Stimulated activated naive B cell treated with anti-CD40 and anti-IgM and Interleukin-4, amounts not matched to agents 10 μg/mL and 1 μg/mL and 100 μg/mL, for 72 hours (primary cell): ENCODE results near the gene CYP17A1.
A peak's percentile ranks its signal among the peaks of the same experiment; 100 is the strongest.
"Not testable (repeated sequence)": the region's sequence is repeated elsewhere in the genome, so short reads cannot be mapped to it uniquely, and the experiment has no call there.

Experiments used
- ATAC-seq, 2 donors: fragments of 150-1000 bp; cut with Tn5 transposase; replicated peaks; 2 replicates each; pipeline ENCODE4 v1.10.0; 2021; ENCODE audit warnings: moderate library complexity in 1 of 2
- DNase-seq: peaks from one replicate; pipeline ENCODE4 v3.0.0; 2021
- H3K27ac Mint-ChIP-seq: one replicate; pipeline ENCODE4 v1.8.0; 2022; ENCODE audit warnings: mild to moderate bottlenecking, mixed read lengths
- H3K27me3 Mint-ChIP-seq, 2 donors: one replicate each; pipeline ENCODE4 v1.8.0; 2022; ENCODE audit warnings: mixed read lengths in 2 of 2
- H3K36me3 Mint-ChIP-seq, 2 donors: one replicate each; pipeline ENCODE4 v1.8.0; 2022; ENCODE audit warnings: mixed read lengths in 2 of 2, mild to moderate bottlenecking in 1 of 2
- H3K4me1 Mint-ChIP-seq, 2 donors: one replicate each; pipeline ENCODE4 v1.8.0; 2022; ENCODE audit warnings: mixed read lengths in 2 of 2, mild to moderate bottlenecking in 1 of 2
- H3K4me3 Mint-ChIP-seq, 2 donors: one replicate each; pipeline ENCODE4 v1.8.0; 2022; ENCODE audit warnings: mild to moderate bottlenecking in 2 of 2, mixed read lengths in 2 of 2, moderate library complexity in 1 of 2
- H3K9me3 Mint-ChIP-seq, 2 donors: one replicate each; pipeline ENCODE4 v1.8.0; 2022; ENCODE audit warnings: mixed read lengths in 2 of 2, mild to moderate bottlenecking in 1 of 2

The CYP17A1 gene, protein sequence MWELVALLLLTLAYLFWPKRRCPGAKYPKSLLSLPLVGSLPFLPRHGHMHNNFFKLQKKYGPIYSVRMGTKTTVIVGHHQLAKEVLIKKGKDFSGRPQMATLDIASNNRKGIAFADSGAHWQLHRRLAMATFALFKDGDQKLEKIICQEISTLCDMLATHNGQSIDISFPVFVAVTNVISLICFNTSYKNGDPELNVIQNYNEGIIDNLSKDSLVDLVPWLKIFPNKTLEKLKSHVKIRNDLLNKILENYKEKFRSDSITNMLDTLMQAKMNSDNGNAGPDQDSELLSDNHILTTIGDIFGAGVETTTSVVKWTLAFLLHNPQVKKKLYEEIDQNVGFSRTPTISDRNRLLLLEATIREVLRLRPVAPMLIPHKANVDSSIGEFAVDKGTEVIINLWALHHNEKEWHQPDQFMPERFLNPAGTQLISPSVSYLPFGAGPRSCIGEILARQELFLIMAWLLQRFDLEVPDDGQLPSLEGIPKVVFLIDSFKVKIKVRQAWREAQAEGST

GRCh38 chr10:102837230-102837721 lies at the start of gene CYP17A1:
Gene CYP17A1 (minus strand): TSS chr10:102837413. CDS start chr10:102837361, 52 bp downstream.
- H3K27ac Mint-ChIP-seq, result no peak within 1 kb of the TSS
- DNase-seq, result no peak
- peaks cover 3 to 7% of the 10 kb centered on the region in 2 donors for H3K4me1 Mint-ChIP-seq
- no peaks in the 10 kb centered on the region for H3K36me3 Mint-ChIP-seq
- peaks cover 7 to 8% of the 10 kb centered on the region in 2 donors for H3K9me3 Mint-ChIP-seq
- peaks cover 0 to 18% of the 10 kb centered on the region in 2 donors for H3K27me3 Mint-ChIP-seq
- H3K4me3 Mint-ChIP-seq, result no peak within 1 kb of the TSS
- no peak for ATAC-seq

- no peaks in the 10 kb centered on the region for H3K27me3 Mint-ChIP-seq
- no peak overlapping the region for H3K4me3 Mint-ChIP-seq
- no peaks in the 10 kb centered on the region for H3K9me3 Mint-ChIP-seq
- H3K27ac Mint-ChIP-seq, result no peak overlapping the region
- ATAC-seq (no peak), DNase-seq (no peak)
- no peaks in the 10 kb centered on the region for H3K36me3 Mint-ChIP-seq
- no peaks in the 10 kb centered on the region for H3K4me1 Mint-ChIP-seq
These were observed 43.0 kb upstream of the CYP17A1 start for GRCh38 chr10:102880256-102880655.

DNA sequence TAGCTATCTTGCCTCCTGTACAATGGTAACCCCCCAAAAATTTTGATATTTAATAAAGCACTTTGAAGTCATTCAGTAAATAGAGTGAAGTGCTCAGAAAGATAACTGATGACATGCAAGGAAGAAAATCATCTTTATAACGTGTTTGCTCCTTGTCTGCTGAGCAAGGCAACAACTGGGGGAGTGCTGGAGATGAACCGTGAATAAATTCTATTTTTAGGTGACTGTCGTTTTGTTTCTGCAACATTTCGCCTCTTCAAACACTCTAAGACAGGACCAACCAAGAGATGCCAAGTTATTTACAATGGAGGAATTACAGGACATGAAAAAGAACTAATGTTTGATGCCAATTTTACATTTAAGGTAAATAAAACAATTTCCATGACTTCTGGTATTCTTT lies 41.4 kb upstream of the CYP17A1 start:
- H3K9me3 Mint-ChIP-seq, result no peaks in the 10 kb centered on the region
- H3K4me1 Mint-ChIP-seq, result no peaks in the 10 kb centered on the region
- no peaks in the 10 kb centered on the region for H3K36me3 Mint-ChIP-seq
- no peak overlapping the region for H3K27ac Mint-ChIP-seq
- ATAC-seq (no peak), DNase-seq (no peak)
- no peak overlapping the region for H3K4me3 Mint-ChIP-seq
- H3K27me3 Mint-ChIP-seq, result peaks cover 0 to 4% of the 10 kb centered on the region in 2 donors

DNA sequence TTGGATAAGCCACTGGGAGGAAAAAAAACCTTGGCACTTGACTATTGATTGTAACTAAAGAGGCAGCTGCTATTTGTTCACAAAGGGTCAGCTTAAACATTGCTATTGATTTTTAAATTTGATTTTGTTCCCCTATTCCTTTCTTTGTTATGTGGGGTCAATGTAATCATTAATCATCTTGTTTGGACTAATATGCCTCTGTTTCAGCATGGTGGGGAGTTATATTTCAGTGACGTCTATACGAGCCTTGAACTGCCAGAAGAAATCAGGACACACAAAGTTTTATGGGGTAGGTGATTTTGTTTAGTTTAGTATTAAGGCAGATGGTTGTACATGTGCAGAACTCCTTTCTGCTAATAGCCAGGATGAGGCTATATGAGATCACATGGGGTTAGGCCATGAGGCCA lies 39.5 kb upstream of the CYP17A1 start:
- Mint-ChIP-seq H3K9me3 (no peaks in the 10 kb centered on the region), H3K4me1 (no peaks in the 10 kb centered on the region), H3K27me3 (peaks cover 0 to 11% of the 10 kb centered on the region in 2 donors), H3K27ac (no peak overlapping the region), H3K4me3 (no peak overlapping the region), H3K36me3 (no peaks in the 10 kb centered on the region)
- DNase-seq (no peak), ATAC-seq (no peak)

- H3K4me1 Mint-ChIP-seq, result peaks cover 8 to 11% of the 10 kb centered on the region in 2 donors
- ATAC-seq (no peak), DNase-seq (no peak)
- no peak overlapping the region for H3K4me3 Mint-ChIP-seq
- no peak overlapping the region for H3K27ac Mint-ChIP-seq
- H3K9me3 Mint-ChIP-seq, result no peaks in the 10 kb centered on the region
- H3K36me3 Mint-ChIP-seq, result peaks cover 0 to 2% of the 10 kb centered on the region in 2 donors
- H3K27me3 Mint-ChIP-seq, result peaks cover 21 to 34% of the 10 kb centered on the region in 2 donors
These were observed 35.0 kb upstream of the CYP17A1 start for GRCh38 chr10:102872163-102872562.

- no peaks in the 10 kb centered on the region for H3K9me3 Mint-ChIP-seq
- H3K27me3 Mint-ChIP-seq, result peaks cover 21 to 34% of the 10 kb centered on the region in 2 donors
- ATAC-seq (no peak), DNase-seq (no peak)
- H3K4me3 Mint-ChIP-seq, result peak overlapping the region; percentile 73 to 85
- H3K27ac Mint-ChIP-seq, result no peak overlapping the region
- H3K36me3 Mint-ChIP-seq, result peaks cover 2 to 3% of the 10 kb centered on the region in 2 donors
- H3K4me1 Mint-ChIP-seq, result peaks cover 8 to 11% of the 10 kb centered on the region in 2 donors
These were observed 33.0 kb upstream of the CYP17A1 start for GRCh38 chr10:102870221-102870620.

- H3K27me3 Mint-ChIP-seq, result peaks cover 21 to 33% of the 10 kb centered on the region in 2 donors
- peak; percentile 80 to 81 for ATAC-seq
- DNase-seq, result no peak
- H3K9me3 Mint-ChIP-seq, result no peaks in the 10 kb centered on the region
- peaks cover 8 to 11% of the 10 kb centered on the region in 2 donors for H3K4me1 Mint-ChIP-seq
- peaks cover 2 to 3% of the 10 kb centered on the region in 2 donors for H3K36me3 Mint-ChIP-seq
- H3K4me3 Mint-ChIP-seq, result peak within 1 kb of the TSS; percentile 79 to 85
- H3K27ac Mint-ChIP-seq, result no peak within 1 kb of the TSS
These were observed 32.3 kb upstream of the CYP17A1 start, which contains the start of gene AS3MT for GRCh38 chr10:102869258-102870198. Gene AS3MT (plus strand): TSS chr10:102869470. CDS start chr10:102869593, 123 bp downstream.

- H3K4me3 Mint-ChIP-seq, result peak overlapping the region; percentile 79 to 85
- H3K36me3 Mint-ChIP-seq, result peaks cover 3 to 6% of the 10 kb centered on the region in 2 donors
- DNase-seq, result no peak
- no peak overlapping the region for H3K27ac Mint-ChIP-seq
- H3K27me3 Mint-ChIP-seq, result peaks cover 21 to 29% of the 10 kb centered on the region in 2 donors
- no peaks in the 10 kb centered on the region for H3K9me3 Mint-ChIP-seq
- ATAC-seq, result no peak
- peaks cover 8 to 11% of the 10 kb centered on the region in 2 donors for H3K4me1 Mint-ChIP-seq
These were observed 31.7 kb upstream of the CYP17A1 start for GRCh38 chr10:102868911-102869257.

DNA sequence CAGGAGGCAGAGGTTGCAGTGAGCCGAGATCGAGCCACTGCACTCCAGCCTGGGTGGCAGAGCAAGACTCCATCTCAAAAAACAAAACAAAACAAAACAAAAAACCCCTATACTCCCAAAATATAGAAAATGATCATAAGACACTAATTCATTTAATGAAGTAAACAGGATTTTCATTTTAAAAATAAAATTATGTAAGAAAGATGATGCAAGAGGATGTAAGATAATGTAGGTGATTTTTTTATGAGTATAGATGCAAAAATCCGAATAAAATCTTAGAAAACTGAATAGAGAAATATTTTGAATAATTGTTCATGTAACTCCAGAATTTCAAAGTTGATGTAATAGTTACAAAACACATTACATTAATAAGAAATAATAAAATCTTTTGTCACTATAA lies 28.4 kb upstream of the CYP17A1 start:
- Mint-ChIP-seq H3K36me3 (peaks cover 13 to 17% of the 10 kb centered on the region in 2 donors), H3K4me1 (peaks cover 8 to 11% of the 10 kb centered on the region in 2 donors), H3K9me3 (no peaks in the 10 kb centered on the region), H3K4me3 (no peak overlapping the region), H3K27ac (no peak overlapping the region), H3K27me3 (peaks cover 17 to 19% of the 10 kb centered on the region in 2 donors)
- ATAC-seq (no peak), DNase-seq (no peak)

GRCh38 chr10:102863660-102864059 lies 26.4 kb upstream of the CYP17A1 start:
- no peak for DNase-seq
- ATAC-seq, result no peak
- Mint-ChIP-seq H3K4me3 (no peak overlapping the region), H3K27me3 (peaks cover under 1% of the 10 kb centered on the region in 2 donors), H3K9me3 (no peaks in the 10 kb centered on the region), H3K27ac (no peak overlapping the region), H3K4me1 (no peaks in the 10 kb centered on the region), H3K36me3 (peaks cover 19 to 27% of the 10 kb centered on the region in 2 donors)

DNA sequence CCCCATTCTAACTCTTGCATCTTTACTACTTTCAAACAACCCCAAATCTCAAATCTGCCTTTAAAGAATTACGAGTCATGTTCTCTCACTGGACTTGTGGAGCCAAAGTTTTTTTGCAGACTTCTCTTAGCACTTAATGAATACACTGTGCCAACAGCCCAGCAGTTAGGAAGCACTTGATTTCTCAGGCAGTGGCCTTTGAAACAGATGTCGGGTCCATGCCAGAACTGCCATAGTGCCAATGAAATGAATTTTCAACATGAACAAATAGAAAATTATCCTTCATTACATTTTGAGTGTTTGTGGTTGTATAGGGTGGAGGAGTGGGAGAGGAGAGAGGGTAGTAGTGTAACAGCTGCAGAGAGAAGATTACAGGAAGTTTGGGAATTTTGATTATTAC lies 22.7 kb upstream of the CYP17A1 start:
- no peak overlapping the region for H3K27ac Mint-ChIP-seq
- ATAC-seq (no peak), DNase-seq (no peak)
- H3K4me1 Mint-ChIP-seq, result peaks cover 8 to 12% of the 10 kb centered on the region in 2 donors
- H3K27me3 Mint-ChIP-seq, result no peaks in the 10 kb centered on the region
- H3K4me3 Mint-ChIP-seq, result no peak overlapping the region
- H3K9me3 Mint-ChIP-seq, result no peaks in the 10 kb centered on the region
- peaks cover 19 to 24% of the 10 kb centered on the region in 2 donors for H3K36me3 Mint-ChIP-seq

GRCh38 chr10:102856758-102857424 lies 19.7 kb upstream of the CYP17A1 start:
- no peak overlapping the region for H3K4me3 Mint-ChIP-seq
- H3K9me3 Mint-ChIP-seq, result no peaks in the 10 kb centered on the region
- peaks cover 8 to 17% of the 10 kb centered on the region in 2 donors for H3K4me1 Mint-ChIP-seq
- no peak overlapping the region for H3K27ac Mint-ChIP-seq
- H3K36me3 Mint-ChIP-seq, result peaks cover 10 to 13% of the 10 kb centered on the region in 2 donors
- ATAC-seq (no peak), DNase-seq (no peak)
- no peaks in the 10 kb centered on the region for H3K27me3 Mint-ChIP-seq

DNA sequence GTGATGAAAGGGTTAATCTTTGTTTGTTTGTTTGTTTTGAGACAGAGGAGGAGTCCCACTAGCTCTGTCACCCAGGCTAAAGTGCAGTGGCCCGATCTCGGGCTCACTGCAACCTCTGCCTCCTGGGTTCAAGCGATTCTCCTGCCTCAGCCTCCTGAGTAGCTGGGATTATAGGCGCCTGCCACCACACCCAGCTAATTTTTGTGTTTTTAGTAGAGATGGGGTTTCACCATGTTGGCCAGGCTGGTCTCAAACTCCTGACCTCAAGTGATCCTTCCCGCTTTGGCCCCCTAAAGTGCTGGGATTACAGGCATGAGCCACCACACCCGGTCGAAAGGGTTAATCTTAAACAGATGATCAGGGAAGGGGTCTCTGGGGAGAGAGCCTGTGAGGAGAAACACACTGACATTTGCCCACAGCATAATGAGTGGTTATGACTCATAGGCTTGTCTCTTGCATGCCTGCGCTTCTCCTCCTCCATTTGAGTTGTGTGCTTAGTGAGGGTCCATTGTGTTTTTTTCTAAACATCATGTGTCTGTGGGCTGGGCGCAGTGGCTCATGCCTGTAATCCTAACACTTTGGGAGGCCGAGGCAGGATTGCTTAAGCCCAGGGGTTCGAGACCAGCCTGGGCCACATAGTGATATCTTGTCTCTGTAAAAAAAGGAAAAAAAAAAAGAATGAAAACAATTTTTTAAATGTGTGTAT lies 18.7 kb upstream of the CYP17A1 start:
- not testable (repeated sequence) for H3K4me3 Mint-ChIP-seq, H3K9me3 Mint-ChIP-seq, DNase-seq, ATAC-seq, H3K27me3 Mint-ChIP-seq, H3K27ac Mint-ChIP-seq
- H3K4me1 Mint-ChIP-seq, result peaks cover 8 to 17% of the 10 kb centered on the region in 2 donors
- H3K36me3 Mint-ChIP-seq, result peaks cover 8 to 10% of the 10 kb centered on the region in 2 donors
